ENCODE measurements around the gene ABCG4. TPM values are rescaled to one million over a fixed set of nuclear protein-coding genes. Genes with fewer than 3 reads are reported as not detected.
A peak's percentile ranks its signal among the peaks of the same experiment; 100 is the strongest.

Gene ABCG4
- total RNA-seq, 2 experiments from 2014 or later, result not detected

DNA sequence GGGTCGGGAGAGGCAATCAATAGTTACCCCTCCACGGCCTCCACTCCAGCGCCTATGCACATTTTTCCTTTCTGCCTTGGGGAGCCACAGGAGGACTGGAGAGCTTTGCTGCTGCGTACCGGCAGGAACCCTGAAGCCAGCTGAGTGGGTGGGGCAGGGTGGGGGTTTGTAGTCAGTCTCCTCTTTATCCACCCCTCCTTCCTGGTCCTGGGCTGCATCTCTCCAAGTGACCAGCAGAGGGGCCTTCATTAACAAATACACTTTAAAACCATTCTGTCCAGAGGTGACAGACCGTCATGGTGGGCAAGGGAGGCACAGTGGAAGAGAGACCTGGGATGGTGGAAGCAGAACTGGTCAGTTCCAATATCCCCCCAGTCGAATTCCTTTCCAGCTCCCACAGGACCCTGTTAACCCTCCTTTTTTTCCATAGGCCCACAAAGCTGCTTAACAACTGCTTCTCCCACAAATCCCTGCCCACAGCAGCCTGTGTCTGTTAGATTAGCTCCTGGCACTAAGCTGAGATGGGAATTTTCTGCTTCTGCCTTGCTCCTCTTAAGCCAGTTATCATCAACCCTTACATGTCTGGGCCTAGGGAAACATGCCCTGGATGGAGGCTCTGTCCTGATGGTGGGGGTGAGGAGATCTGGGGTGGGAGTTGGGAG lies 3.9 kb upstream of the ABCG4 start:
- ChIA-PET CTCF (interaction anchor here (1.0 to 1.3 kb wide), 2 partner anchors 15 to 23 kb away, joined by 3 to 6 read pairs; partner anchors contain the start of gene HINFP), POLR2A (interaction anchor here (1.4 kb wide), 1 partner anchor 50 kb away, joined by 7 read pairs; a partner anchor contains a TSS)
- Mint-ChIP-seq H3K27me3 (peaks cover 49% of the 10 kb centered on the region), H3K4me1 (peaks cover 2% of the 10 kb centered on the region), H3K4me3 (no peak overlapping the region), H3K9me3 (no peaks in the 10 kb centered on the region), H3K27ac (no peak overlapping the region), H3K36me3 (ENCODE audit: low read depth) (no peaks in the 10 kb centered on the region)
- peak; percentile 37 for DNase-seq

DNA sequence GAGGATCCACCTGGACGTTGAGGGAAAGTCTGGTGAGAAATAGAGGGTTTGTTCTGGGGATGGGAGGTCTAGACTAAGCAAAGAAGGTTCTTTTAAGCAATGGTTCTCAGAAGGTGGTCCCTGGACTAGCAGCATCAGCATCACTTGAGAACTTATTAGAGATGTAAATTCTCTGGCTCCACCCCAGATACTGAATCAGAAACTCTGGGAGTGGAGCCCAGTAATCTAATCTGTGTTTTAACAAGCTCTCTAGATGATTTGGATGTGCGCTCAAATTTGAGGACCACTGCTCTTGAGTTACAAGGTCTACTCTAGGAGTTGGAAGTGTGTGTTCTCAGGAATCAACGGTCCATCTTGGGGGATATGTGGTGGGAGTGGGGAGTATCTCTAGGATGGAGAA lies 3.3 kb upstream of the ABCG4 start:
- ChIA-PET POLR2A (interaction anchor here (1.4 kb wide), 1 partner anchor 51 kb away, joined by 7 read pairs; a partner anchor contains a TSS), CTCF (interaction anchor here (0.8 to 1.3 kb wide), 6 partner anchors 9 to 176 kb away, joined by 3 to 6 read pairs (median 3); partner anchors contain the start of gene HINFP)
- no peak overlapping the region for H3K4me3 Mint-ChIP-seq
- H3K4me1 Mint-ChIP-seq, result peaks cover 2% of the 10 kb centered on the region
- DNase-seq, result no peak
- H3K27ac Mint-ChIP-seq, result no peak overlapping the region
- H3K36me3 Mint-ChIP-seq (ENCODE audit: low read depth), result no peaks in the 10 kb centered on the region
- H3K27me3 Mint-ChIP-seq, result peaks cover 55% of the 10 kb centered on the region
- no peaks in the 10 kb centered on the region for H3K9me3 Mint-ChIP-seq

DNA sequence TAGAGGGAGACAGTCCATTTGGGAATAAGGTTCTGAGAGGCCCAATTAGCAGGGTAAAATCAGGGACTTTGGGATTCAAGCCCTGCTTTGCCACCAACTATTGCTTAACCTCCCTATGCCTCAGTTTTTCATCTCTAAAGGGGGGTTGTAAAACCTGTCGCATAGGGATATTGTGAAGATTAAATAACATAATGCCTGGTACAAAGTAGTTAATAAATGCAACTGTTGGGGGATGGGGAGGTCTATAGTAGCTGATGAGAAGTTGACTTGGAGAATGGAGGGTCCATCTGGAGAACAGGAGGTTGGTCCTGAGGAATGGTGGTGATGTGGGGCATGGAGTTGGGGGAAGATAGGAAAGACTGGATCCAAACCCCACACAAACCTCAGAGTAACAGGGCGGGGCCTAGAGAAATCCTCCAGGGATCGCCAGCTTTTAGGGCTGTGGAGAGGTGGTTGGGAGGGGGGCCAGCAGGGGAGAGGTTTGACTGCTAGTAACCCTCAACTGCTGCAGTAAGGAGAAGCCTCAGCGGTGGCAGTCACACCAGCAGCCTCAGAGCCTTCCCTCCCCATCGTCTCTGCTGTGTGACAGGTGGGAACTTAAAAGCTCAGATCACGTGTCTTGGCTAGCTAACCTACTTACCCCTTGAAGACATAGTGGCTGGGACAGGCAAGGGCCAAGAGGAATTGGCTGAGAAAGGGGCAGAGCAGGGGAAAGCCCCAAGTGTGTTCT lies 1.1 kb upstream of the ABCG4 start:
- no peaks in the 10 kb centered on the region for H3K9me3 Mint-ChIP-seq
- no peak overlapping the region for H3K27ac Mint-ChIP-seq
- peaks cover 2% of the 10 kb centered on the region for H3K4me1 Mint-ChIP-seq
- H3K4me3 Mint-ChIP-seq, result peak overlapping the region; percentile 40
- CTCF ChIA-PET, result interaction anchor here (0.6 to 1.4 kb wide), 3 partner anchors 19 to 191 kb away, joined by 3 to 5 read pairs (median 4); no protein-coding TSS in a partner anchor
- H3K36me3 Mint-ChIP-seq (ENCODE audit: low read depth), result no peaks in the 10 kb centered on the region
- POLR2A ChIA-PET, result interaction anchor here (1.3 to 1.6 kb wide), 2 partner anchors 40 to 46 kb away, joined by 4 to 6 read pairs; partner anchors contain the start of genes C2CD2L and DPAGT1
- H3K27me3 Mint-ChIP-seq, result peaks cover 65% of the 10 kb centered on the region
- no peak for DNase-seq

- Mint-ChIP-seq H3K4me3 (peak overlapping the region; percentile 53), H3K36me3 (ENCODE audit: low read depth) (no peaks in the 10 kb centered on the region), H3K4me1 (peaks cover 2% of the 10 kb centered on the region), H3K9me3 (no peaks in the 10 kb centered on the region), H3K27ac (no peak overlapping the region), H3K27me3 (peaks cover 62% of the 10 kb centered on the region)
- ChIA-PET POLR2A (interaction anchor here (0.8 to 2.5 kb wide), 4 partner anchors 21 to 46 kb away, joined by 3 to 11 read pairs (median 5); partner anchors contain the start of genes C2CD2L, DPAGT1 and NLRX1), CTCF (interaction anchor here (0.6 to 0.8 kb wide), 2 partner anchors 13 to 16 kb away, joined by 3 read pairs; no protein-coding TSS in a partner anchor)
- no peak for DNase-seq
These were observed 183 bp upstream of the ABCG4 start for GRCh38 chr11:119148720-119149017.

DNA sequence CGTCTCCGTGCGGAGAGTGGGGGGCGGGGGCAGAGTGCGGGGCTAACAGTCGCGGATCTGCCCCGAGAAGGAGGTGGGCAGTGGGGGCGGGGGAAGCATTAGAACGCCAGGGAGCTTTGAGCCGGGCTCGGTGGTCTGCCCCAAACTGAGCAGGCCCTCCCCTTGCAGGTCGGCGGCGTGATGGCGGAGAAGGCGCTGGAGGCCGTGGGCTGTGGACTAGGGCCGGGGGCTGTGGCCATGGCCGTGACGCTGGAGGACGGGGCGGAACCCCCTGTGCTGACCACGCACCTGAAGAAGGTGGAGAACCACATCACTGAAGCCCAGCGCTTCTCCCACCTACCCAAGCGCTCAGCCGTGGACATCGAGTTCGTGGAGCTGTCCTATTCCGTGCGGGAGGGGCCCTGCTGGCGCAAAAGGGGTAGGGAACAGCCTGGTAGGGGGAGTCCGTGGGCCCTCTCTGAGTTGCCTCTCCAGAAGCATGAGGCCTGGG lies 979 bp downstream of the ABCG4 start:
- no peaks in the 10 kb centered on the region for H3K9me3 Mint-ChIP-seq
- peaks cover 58% of the 10 kb centered on the region for H3K27me3 Mint-ChIP-seq
- POLR2A ChIA-PET, result interaction anchor here (2.5 kb wide), 1 partner anchor 19 kb away, joined by 11 read pairs; the partner anchor contains the start of gene NLRX1
- CTCF ChIA-PET, result interaction anchor here (1.6 to 9.0 kb wide), 2 partner anchors 20 to 207 kb away, joined by 4 to 38 read pairs; partner anchors contain the start of gene NLRX1
- peaks cover 2% of the 10 kb centered on the region for H3K4me1 Mint-ChIP-seq
- H3K27ac Mint-ChIP-seq, result no peak overlapping the region
- no peaks in the 10 kb centered on the region for H3K36me3 Mint-ChIP-seq (ENCODE audit: low read depth)
- DNase-seq, result no peak
- H3K4me3 Mint-ChIP-seq, result peak overlapping the region; percentile 4

GRCh38 chr11:119152043-119152442 lies 3.2 kb downstream of the ABCG4 start:
- peaks cover 51% of the 10 kb centered on the region for H3K27me3 Mint-ChIP-seq
- H3K36me3 Mint-ChIP-seq (ENCODE audit: low read depth), result no peaks in the 10 kb centered on the region
- no peak overlapping the region for H3K4me3 Mint-ChIP-seq
- no peak overlapping the region for H3K27ac Mint-ChIP-seq
- ChIA-PET CTCF (interaction anchor here (0.6 to 9.0 kb wide), 2 partner anchors 18 to 172 kb away, joined by 3 to 38 read pairs; partner anchors contain the start of gene NLRX1), POLR2A (interaction anchor here (0.7 to 4.0 kb wide), 5 partner anchors 17 to 116 kb away, joined by 3 to 18 read pairs (median 4); partner anchors contain the start of genes HINFP and NLRX1)
- H3K4me1 Mint-ChIP-seq, result peaks cover 2% of the 10 kb centered on the region
- no peaks in the 10 kb centered on the region for H3K9me3 Mint-ChIP-seq
- no peak for DNase-seq

DNA sequence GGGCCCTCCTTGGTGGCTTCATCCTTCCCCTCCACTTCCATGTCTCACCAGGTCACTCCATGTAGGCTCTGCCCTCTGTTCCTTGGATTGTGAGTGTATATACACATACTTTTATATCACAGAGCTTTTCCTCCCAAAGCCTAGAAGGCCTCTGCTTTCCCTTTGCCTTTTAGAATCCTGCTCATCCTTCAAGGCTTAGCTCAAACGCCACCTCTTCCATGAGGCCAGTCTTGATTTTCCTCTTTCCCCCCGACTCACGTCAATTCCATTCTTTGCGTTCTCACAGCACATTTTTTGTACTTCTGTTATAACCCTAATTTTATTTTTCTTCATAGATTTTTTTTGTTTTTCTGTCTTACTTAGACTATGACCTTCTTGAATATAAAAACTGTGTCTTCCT lies 3.8 kb downstream of the ABCG4 start:
- no peak for DNase-seq
- H3K9me3 Mint-ChIP-seq, result no peaks in the 10 kb centered on the region
- no peak overlapping the region for H3K27ac Mint-ChIP-seq
- no peaks in the 10 kb centered on the region for H3K36me3 Mint-ChIP-seq (ENCODE audit: low read depth)
- ChIA-PET CTCF (interaction anchor here (0.7 to 9.0 kb wide), 2 partner anchors 17 to 44 kb away, joined by 3 to 38 read pairs; partner anchors contain the start of gene NLRX1), POLR2A (interaction anchor here (1.0 to 4.0 kb wide), 3 partner anchors 16 to 31 kb away, joined by 3 to 18 read pairs (median 4); partner anchors contain the start of genes HINFP and NLRX1)
- H3K4me1 Mint-ChIP-seq, result peaks cover 2% of the 10 kb centered on the region
- H3K27me3 Mint-ChIP-seq, result peaks cover 46% of the 10 kb centered on the region
- no peak overlapping the region for H3K4me3 Mint-ChIP-seq

DNA sequence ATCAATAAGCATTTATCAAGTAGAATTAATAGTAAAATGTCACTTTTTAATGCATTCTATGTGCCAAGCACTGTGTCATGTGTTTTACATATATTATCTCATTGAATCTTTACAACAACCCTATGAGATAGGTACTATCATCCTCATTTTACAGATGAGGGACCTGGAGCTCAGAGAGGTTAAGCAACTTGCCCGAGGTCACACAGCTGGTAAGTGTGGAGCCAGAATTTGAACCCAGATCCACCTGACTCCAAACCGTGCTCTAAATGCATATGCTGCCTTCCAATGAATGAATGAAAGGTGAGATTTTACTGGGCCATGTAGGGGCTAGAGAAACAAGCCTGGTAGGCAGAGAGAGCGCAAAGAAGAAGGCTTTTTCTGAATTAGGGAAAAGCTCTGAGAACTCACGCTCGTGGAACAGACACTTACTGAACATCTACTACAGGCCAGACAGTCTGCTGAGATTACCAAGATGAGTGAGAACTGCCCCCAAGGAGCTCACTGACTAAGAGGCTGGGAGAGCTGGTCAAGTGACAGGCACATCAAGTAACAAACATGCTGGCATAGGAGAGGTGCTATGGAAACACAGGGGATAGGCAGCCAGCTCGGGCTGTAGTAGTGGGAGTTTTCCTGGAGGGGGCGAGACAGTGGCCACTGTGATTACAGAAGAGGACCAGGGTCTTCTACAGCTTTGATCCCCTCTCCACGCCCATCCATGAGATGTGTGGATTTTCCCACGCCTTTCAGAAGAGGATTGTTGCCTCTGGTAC lies 4.4 kb downstream of the ABCG4 start:
- Mint-ChIP-seq H3K27ac (no peak overlapping the region), H3K9me3 (no peaks in the 10 kb centered on the region), H3K27me3 (peaks cover 39% of the 10 kb centered on the region), H3K4me1 (no peaks in the 10 kb centered on the region), H3K4me3 (no peak overlapping the region), H3K36me3 (ENCODE audit: low read depth) (no peaks in the 10 kb centered on the region)
- POLR2A ChIA-PET, result interaction anchor here (0.7 to 4.0 kb wide), 2 partner anchors 14 to 16 kb away, joined by 3 to 18 read pairs; partner anchors contain the start of gene NLRX1
- DNase-seq, result no peak
- CTCF ChIA-PET, result interaction anchor here (0.7 to 9.0 kb wide), 3 partner anchors 16 to 43 kb away, joined by 3 to 38 read pairs (median 4); partner anchors contain the start of gene NLRX1

- no peak overlapping the region for H3K27ac Mint-ChIP-seq
- H3K4me1 Mint-ChIP-seq, result no peaks in the 10 kb centered on the region
- CTCF ChIA-PET, result interaction anchor here (0.5 to 9.0 kb wide), 4 partner anchors 8 to 186 kb away, joined by 3 to 38 read pairs (median 4); partner anchors contain the start of genes C1QTNF5 and NLRX1
- POLR2A ChIA-PET, result interaction anchor here (0.8 to 4.0 kb wide), 2 partner anchors 15 to 18 kb away, joined by 3 to 18 read pairs; partner anchors contain the start of gene NLRX1
- H3K36me3 Mint-ChIP-seq (ENCODE audit: low read depth), result no peaks in the 10 kb centered on the region
- H3K9me3 Mint-ChIP-seq, result no peaks in the 10 kb centered on the region
- H3K27me3 Mint-ChIP-seq, result peaks cover 34% of the 10 kb centered on the region
- H3K4me3 Mint-ChIP-seq, result no peak overlapping the region
- no peak for DNase-seq
These were observed 5.3 kb downstream of the ABCG4 start for GRCh38 chr11:119154178-119154577.

GRCh38 chr11:119155733-119156492 lies 7.1 kb downstream of the ABCG4 start:
- H3K4me3 Mint-ChIP-seq, result no peak overlapping the region
- H3K27me3 Mint-ChIP-seq, result peaks cover 20% of the 10 kb centered on the region
- no peaks in the 10 kb centered on the region for H3K9me3 Mint-ChIP-seq
- H3K4me1 Mint-ChIP-seq, result no peaks in the 10 kb centered on the region
- no peaks in the 10 kb centered on the region for H3K36me3 Mint-ChIP-seq (ENCODE audit: low read depth)
- DNase-seq, result no peak
- no peak overlapping the region for H3K27ac Mint-ChIP-seq
- CTCF ChIA-PET, result interaction anchor here (0.7 to 9.0 kb wide), 4 partner anchors 9 to 21 kb away, joined by 3 to 38 read pairs (median 4); partner anchors contain the start of gene NLRX1
- POLR2A ChIA-PET, result interaction anchor here (0.7 to 1.4 kb wide), 2 partner anchors 13 to 107 kb away, joined by 3 read pairs; no protein-coding TSS in a partner anchor

GRCh38 chr11:119156496-119156895 lies 7.6 kb downstream of the ABCG4 start:
- POLR2A ChIA-PET, result interaction anchor here (0.7 to 1.1 kb wide), 3 partner anchors 9 to 13 kb away, joined by 3 to 4 read pairs (median 3); no protein-coding TSS in a partner anchor

More at GRCh38 chr11:119156496-119156895, 7.6 kb downstream of the ABCG4 start:
- Mint-ChIP-seq H3K4me3 (no peak overlapping the region), H3K27me3 (peaks cover 14% of the 10 kb centered on the region), H3K4me1 (no peaks in the 10 kb centered on the region), H3K36me3 (ENCODE audit: low read depth) (no peaks in the 10 kb centered on the region), H3K9me3 (no peaks in the 10 kb centered on the region), H3K27ac (no peak overlapping the region)
- CTCF ChIA-PET, result interaction anchor here (1.0 to 9.0 kb wide), 3 partner anchors 13 to 49 kb away, joined by 3 to 38 read pairs (median 3); partner anchors contain the start of genes CBL and NLRX1
- DNase-seq, result no peak
